DND-41 (cell line): ENCODE results near the gene DCLK3.

Experiments used
- EZH2 ChIP-seq: IDR thresholded peaks from 3 replicates; pipeline ENCODE4 v1.6.1; 2012; ENCODE audit warnings: borderline replicate concordance, low read depth, mild to moderate bottlenecking, moderate library complexity, low read length, inconsistent platforms; ENCODE audit not compliant: severe bottlenecking
- TF ChIP-seq, protein P1 (sequence below): IDR thresholded peaks from 2 replicates; pipeline ENCODE4 v1.5.1; 2012; ENCODE audit warnings: borderline replicate concordance, low read length, moderate library complexity, mild to moderate bottlenecking; ENCODE audit not compliant: poor library complexity, severe bottlenecking; ENCODE audit errors: extremely low read depth

- TF ChIP-seq, protein P1, sequence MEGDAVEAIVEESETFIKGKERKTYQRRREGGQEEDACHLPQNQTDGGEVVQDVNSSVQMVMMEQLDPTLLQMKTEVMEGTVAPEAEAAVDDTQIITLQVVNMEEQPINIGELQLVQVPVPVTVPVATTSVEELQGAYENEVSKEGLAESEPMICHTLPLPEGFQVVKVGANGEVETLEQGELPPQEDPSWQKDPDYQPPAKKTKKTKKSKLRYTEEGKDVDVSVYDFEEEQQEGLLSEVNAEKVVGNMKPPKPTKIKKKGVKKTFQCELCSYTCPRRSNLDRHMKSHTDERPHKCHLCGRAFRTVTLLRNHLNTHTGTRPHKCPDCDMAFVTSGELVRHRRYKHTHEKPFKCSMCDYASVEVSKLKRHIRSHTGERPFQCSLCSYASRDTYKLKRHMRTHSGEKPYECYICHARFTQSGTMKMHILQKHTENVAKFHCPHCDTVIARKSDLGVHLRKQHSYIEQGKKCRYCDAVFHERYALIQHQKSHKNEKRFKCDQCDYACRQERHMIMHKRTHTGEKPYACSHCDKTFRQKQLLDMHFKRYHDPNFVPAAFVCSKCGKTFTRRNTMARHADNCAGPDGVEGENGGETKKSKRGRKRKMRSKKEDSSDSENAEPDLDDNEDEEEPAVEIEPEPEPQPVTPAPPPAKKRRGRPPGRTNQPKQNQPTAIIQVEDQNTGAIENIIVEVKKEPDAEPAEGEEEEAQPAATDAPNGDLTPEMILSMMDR: no peak
- TF ChIP-seq EZH2: no peak
Observed at GRCh38 chr3:36769926-36770325, 5.6 kb upstream of the DCLK3 start.
